A673 (cell line): ENCODE data around the gene CIDEC. TPM values are rescaled to one million over a fixed set of nuclear protein-coding genes. Genes with fewer than 3 reads are reported as not detected.
"Not testable (repeated sequence)": the region's sequence is repeated elsewhere in the genome, so short reads cannot be mapped to it uniquely, and the experiment has no call there.

Source experiments
- BruUV-seq: library from RNA; stranded (reverse); fragments of 400-500 nt; replicated peaks from 2 replicates; lab custom pipeline; 2021; lab: Mats Ljungman, UMichigan
- CTCF ChIA-PET: fragments of 300-600 bp; sonication (Branson Sonifier 250); formaldehyde crosslinking; loops from one replicate; lab custom pipeline; 2022; ENCODE audit warnings: antibody characterized with exemption; lab: Charles Lee
- POLR2A ChIA-PET: fragments of 300-600 bp; sonication (Branson Sonifier 250); formaldehyde crosslinking; loops from one replicate; lab custom pipeline; 2022; ENCODE audit warnings: antibody characterized with exemption; ENCODE audit not compliant: low non-redundant PET; lab: Charles Lee
- DNase-seq: peaks from one replicate; pipeline ENCODE4 v3.0.0-alpha.2; 2015; ENCODE audit warnings: low spot score
- H3K27ac ChIP-seq: fragments of 200-600 bp; sonication (generic); 2 replicates; pipeline ENCODE4 v1.5.1; 2016; ENCODE audit warnings: mixed run types, low read depth, mild to moderate bottlenecking, mixed read lengths, antibody characterized with exemption, low read length; ENCODE audit not compliant: poor library complexity, severe bottlenecking
- H3K27me3 ChIP-seq: fragments of 200-600 bp; sonication (generic); replicated peaks from 2 replicates; pipeline ENCODE4 v1.6.1; 2017; ENCODE audit warnings: mixed run types, low read depth, mild to moderate bottlenecking, mixed read lengths, antibody characterized with exemption, low read length; ENCODE audit not compliant: insufficient read depth, poor library complexity
- H3K36me3 ChIP-seq: fragments of 200-600 bp; sonication (generic); 2 replicates; pipeline ENCODE4 v1.6.1; 2016; ENCODE audit warnings: mixed run types, mild to moderate bottlenecking, mixed read lengths, antibody characterized with exemption, low read length; ENCODE audit not compliant: insufficient read depth, poor library complexity, severe bottlenecking
- H3K4me1 ChIP-seq: fragments of 200-600 bp; sonication (generic); 2 replicates; pipeline ENCODE4 v1.6.1; 2017; ENCODE audit warnings: mixed run types, mild to moderate bottlenecking, mixed read lengths, antibody characterized with exemption, low read length; ENCODE audit not compliant: insufficient read depth, poor library complexity, severe bottlenecking
- H3K4me3 ChIP-seq: fragments of 200-600 bp; sonication (generic); 2 replicates; pipeline ENCODE4 v1.5.1; 2016; ENCODE audit warnings: low read depth, mixed run types, mild to moderate bottlenecking, mixed read lengths, low read length; ENCODE audit not compliant: poor library complexity, severe bottlenecking
- H3K9me3 ChIP-seq: fragments of 200-600 bp; sonication (generic); 2 replicates; pipeline ENCODE4 v1.6.1; 2016; ENCODE audit warnings: mixed run types, low read depth, mild to moderate bottlenecking, mixed read lengths, antibody characterized with exemption, low read length; ENCODE audit not compliant: poor library complexity, severe bottlenecking
- CTCF ChIP-seq: fragments of 300-800, 200-600 bp; sonication (generic); conservative IDR thresholded peaks from 2 replicates; pipeline ENCODE4 v1.5.1; 2017; ENCODE audit warnings: low read depth, mild to moderate bottlenecking, antibody characterized with exemption, low read length, moderate library complexity, mixed read lengths
- EZH2 ChIP-seq: fragments of 200-600 bp; sonication (generic); IDR thresholded peaks from 2 replicates; pipeline ENCODE4 v1.6.1; 2017; ENCODE audit warnings: borderline replicate concordance, low read depth, mild to moderate bottlenecking, mixed read lengths, antibody characterized with exemption, low read length; ENCODE audit not compliant: poor library complexity, severe bottlenecking
- intact Hi-C: fragments of 100-400 bp; cut with micrococcal nuclease; formaldehyde crosslinking; loops from one replicate; pipeline ENCODE4 v1.10.0; 2022; ENCODE audit not compliant: unreplicated experiment
- total RNA-seq: library from RNA; stranded (reverse); gene quantifications from 2 replicates; pipeline ENCODE4 v1.2.3, GENCODE V29; 2021

CIDEC gene
- total RNA-seq, 1 experiment from 2014 or later: not detected

GRCh38 chr3:9898467-9899241, 18.6 kb upstream of the CIDEC start:
- no TSS peak for BruUV-seq
- intact Hi-C loops: no loop called here
- peaks cover 13% of the 10 kb centered on the region for H3K4me1 ChIP-seq
- ChIA-PET CTCF (no interaction called here), POLR2A (no interaction called here)
- H3K4me3 ChIP-seq: no peak overlapping the region
- H3K27me3 ChIP-seq: no peaks in the 10 kb centered on the region
- no peaks in the 10 kb centered on the region for H3K9me3 ChIP-seq
- no peak for TF ChIP-seq EZH2
- TF ChIP-seq CTCF: no peak
- no peak for DNase-seq
- no peak overlapping the region for H3K27ac ChIP-seq
- peaks cover 5% of the 10 kb centered on the region for H3K36me3 ChIP-seq

GRCh38 chr3:9897408-9898372, 17.6 kb upstream of the CIDEC start:
- peaks cover 15% of the 10 kb centered on the region for H3K36me3 ChIP-seq
- no peaks in the 10 kb centered on the region for H3K27me3 ChIP-seq
- intact Hi-C loops: no loop called here
- no TSS peak for BruUV-seq
- H3K9me3 ChIP-seq: no peaks in the 10 kb centered on the region
- H3K27ac ChIP-seq: no peak overlapping the region
- DNase-seq: no peak
- no peak for TF ChIP-seq EZH2
- TF ChIP-seq CTCF: no peak
- ChIA-PET CTCF (no interaction called here), POLR2A (no interaction called here)
- peaks cover 3% of the 10 kb centered on the region for H3K4me1 ChIP-seq
- H3K4me3 ChIP-seq: no peak overlapping the region

GRCh38 chr3:9896755-9897407, 16.8 kb upstream of the CIDEC start:
- POLR2A ChIA-PET, H3K27ac ChIP-seq, CTCF ChIA-PET: not testable (repeated sequence)

GRCh38 chr3:9895715-9896114, 15.7 kb upstream of the CIDEC start:
- H3K9me3 ChIP-seq, H3K27me3 ChIP-seq, CTCF ChIA-PET, DNase-seq, H3K27ac ChIP-seq, H3K4me3 ChIP-seq, H3K4me1 ChIP-seq, POLR2A ChIA-PET, BruUV-seq, intact Hi-C loops: not testable (repeated sequence)
- H3K36me3 ChIP-seq: peaks cover 23% of the 10 kb centered on the region

More at GRCh38 chr3:9896755-9897407, 16.8 kb upstream of the CIDEC start:
- H3K4me3 ChIP-seq, H3K27me3 ChIP-seq, DNase-seq, BruUV-seq, H3K4me1 ChIP-seq, intact Hi-C loops, H3K9me3 ChIP-seq: not testable (repeated sequence)
- H3K36me3 ChIP-seq: peaks cover 23% of the 10 kb centered on the region
